Kidney capillary endothelial cell (primary cell): ENCODE results near the gene CFAP45.
"Not testable (repeated sequence)": the region's sequence is repeated elsewhere in the genome, so short reads cannot be mapped to it uniquely, and the experiment has no call there.

ENCODE experiments used
- DNase-seq: peaks from one replicate; pipeline ENCODE4 v3.0.0-alpha.2; 2018; ENCODE audit warnings: low spot score

The CFAP45 gene

DNA sequence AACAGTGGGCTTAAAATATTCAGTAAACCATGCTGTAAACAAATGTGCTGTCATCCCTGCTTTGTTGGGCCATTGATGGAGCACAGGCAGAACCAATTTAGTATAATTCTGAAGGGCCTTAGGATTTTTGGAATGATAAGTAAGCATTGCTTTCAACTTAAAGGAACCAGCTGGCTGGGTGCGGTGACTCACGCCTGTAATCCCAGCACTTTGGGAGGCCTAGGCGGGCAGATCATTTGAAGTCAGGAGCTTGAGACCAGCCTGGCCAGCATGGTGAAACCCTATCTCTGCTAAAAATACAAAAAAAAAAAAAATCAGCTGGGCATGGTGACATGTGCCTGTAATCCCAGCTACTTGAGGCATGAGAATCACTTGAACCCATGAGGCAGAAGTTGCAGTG, 4.1 kb upstream of the CFAP45 start:
- not testable (repeated sequence) for DNase-seq

DNA sequence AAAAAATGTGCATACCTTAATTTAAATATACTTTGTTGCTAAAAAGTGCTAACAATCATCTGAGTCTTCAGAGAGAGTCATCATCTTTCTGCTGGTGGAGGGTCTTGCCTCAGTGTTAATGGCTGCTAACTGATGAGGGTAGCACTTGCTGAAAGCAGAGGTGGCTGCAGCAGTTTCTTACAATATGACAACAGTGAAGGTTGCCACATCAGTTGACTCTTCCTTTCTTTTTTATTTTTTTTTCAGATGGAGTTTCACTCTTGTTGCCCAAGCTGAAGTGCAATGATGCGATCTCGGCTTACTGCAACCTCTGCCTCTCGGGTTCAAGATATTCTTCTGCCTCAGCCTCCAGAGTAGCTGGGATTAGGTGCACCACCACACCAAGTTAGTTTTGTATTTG, 2.6 kb upstream of the CFAP45 start:
- no peak for DNase-seq

DNA sequence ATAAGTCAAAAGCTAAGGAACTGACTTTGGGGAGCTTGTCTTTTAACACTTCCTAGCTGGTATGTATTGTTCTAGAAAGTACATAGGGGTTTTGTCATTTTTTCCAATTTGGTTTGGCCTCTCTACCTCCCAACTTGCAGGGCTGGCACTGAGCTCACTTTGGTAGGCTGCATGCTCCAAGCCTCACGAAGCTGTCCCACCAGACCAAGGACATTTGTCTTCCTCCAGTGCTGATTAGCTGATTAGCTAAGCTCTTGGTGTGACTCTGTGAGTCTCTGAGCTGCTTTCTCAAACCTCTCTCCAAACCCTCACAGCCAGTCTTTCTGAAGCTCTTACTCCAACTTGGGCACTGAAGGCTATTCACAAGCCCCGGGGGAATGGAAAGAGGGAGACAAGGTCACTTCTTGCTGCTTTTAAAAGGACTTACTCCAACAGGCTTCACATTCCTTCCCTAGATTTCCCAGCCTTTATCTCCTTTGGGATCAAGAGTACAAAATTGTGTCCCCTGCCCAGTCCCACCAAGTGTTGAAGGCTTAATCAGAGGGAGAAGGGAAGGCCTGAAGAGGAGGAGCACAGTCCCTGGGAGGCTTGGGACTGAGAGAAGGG, 893 bp upstream of the CFAP45 start:
- DNase-seq = no peak

DNA sequence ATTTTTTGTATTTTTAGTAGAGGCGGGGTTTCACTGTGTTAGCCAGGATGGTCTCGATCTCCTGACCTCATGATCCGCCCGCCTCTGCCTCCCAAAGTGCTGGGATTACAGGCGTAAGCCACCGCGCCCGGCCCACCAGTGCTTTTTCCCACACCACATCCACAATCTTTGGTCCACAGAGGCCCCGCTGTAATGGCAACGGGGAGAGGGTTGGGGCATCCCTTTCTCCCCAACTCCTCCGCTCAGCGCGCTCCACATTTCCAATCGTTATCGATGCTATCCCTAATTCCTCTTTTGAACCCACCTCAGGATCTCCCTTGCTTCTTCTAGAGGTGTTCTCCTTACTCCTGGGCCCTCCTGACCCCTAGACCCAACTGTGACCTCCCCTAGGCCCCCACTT, 331 bp downstream of the CFAP45 start:
- not testable (repeated sequence) for DNase-seq

GRCh38 chr1:159898527-159898926, 1.4 kb downstream of the CFAP45 start:
- no peak for DNase-seq

DNA sequence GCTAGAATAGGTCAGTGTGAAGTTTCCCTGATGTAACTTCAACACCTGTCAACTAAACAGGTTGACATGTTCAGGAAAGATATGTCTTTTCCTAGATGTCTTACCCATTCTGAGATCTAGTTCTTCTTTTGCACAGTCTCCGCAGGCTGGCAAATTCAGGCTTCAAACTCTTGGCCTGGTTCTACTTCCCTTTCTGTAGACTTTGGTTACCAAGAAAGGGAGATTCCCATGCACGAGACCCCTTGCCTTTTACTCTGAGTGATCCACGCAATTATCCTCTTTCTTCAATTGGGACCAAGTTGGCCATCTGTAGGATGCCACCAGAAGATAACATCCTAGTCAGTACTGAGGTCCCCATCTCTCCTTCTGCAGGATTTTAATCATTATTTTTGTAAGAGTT, 2.0 kb downstream of the CFAP45 start:
- no peak for DNase-seq

GRCh38 chr1:159896546-159896930, 3.4 kb downstream of the CFAP45 start:
- no peak for DNase-seq

DNA sequence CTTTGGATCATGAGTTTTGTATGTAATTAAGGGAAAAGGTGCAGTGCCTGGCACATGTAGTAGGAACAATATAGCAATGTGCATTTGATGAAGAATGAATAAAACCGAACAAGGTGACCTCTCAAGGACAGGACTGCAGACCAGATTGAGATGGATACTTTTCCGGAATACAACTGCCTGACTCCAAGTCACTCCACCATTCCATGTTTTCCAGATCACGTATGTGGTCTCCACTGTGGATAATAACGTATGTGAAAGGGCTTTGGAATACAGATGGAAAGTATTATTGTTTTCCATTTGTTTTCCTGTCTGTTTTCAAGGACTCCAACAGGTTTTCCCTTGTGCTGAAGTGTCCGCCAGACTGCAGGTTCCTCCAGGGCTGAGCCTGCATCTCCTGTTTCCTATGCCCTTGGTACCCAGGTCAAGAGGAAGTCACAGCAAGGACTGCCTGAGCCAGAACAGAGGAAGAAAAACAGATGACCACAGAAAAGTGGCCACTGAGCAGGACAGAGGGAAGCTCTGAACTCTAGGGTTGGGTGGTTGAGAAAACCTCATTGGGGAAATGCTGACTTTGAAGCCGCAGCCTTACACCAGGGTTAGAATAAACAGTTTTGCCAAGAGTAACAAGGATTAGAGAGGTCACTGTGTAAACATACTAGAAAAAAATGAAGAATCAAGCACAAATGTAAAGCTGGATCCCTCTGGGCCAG, 4.0 kb downstream of the CFAP45 start:
- no peak for DNase-seq

DNA sequence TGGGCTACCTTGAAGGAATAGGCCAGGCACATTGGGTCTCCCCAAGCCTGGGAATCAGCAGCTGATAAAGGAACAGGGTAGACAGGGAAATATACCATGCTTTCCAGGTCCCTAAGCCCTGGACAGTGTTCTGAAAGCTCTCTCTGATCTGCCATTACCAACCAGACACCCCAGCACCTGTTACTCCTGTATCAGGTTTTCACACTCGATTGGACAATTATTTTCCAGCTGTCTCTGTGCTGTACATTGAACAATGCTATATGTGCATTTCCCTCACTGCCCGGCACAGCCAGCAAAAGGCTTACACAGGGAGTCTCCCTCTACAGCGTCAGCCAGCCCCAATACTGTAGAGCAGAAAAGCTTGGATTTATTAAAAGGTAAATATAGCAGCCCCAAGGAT, 4.7 kb downstream of the CFAP45 start:
- no peak for DNase-seq

DNA sequence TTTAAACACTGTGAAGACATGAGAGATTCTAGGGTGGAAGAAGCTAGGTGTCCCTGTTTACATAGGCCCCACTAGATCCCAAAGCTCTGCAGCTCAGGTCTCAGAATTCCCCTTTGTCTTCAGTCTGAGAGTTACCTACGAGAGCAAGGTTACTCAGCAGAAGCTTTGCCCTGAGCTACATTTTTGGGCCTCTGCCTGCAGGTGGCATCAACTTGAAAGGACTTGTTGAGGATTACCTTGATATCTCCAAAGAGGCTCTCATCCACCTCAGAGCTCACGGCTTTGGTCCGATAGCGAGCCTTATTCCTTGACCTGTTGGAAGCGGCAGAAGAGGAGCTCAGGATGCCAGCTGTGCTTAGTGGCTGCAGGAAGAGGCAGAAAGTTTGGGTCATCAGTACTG, 7.0 kb downstream of the CFAP45 start:
- no peak for DNase-seq

- peak; percentile 90 for DNase-seq
Measured at GRCh38 chr1:159891275-159892157, 8.4 kb downstream of the CFAP45 start.

- DNase-seq = peak; percentile 56
Measured at GRCh38 chr1:159890390-159890789, 9.6 kb downstream of the CFAP45 start.

- peak; percentile 94 for DNase-seq
Measured at GRCh38 chr1:159889821-159890252, 10.1 kb downstream of the CFAP45 start.

GRCh38 chr1:159889202-159889601, 10.8 kb downstream of the CFAP45 start:
- DNase-seq = no peak

- DNase-seq = no peak
Measured at GRCh38 chr1:159884296-159884695, 15.7 kb downstream of the CFAP45 start.

DNA sequence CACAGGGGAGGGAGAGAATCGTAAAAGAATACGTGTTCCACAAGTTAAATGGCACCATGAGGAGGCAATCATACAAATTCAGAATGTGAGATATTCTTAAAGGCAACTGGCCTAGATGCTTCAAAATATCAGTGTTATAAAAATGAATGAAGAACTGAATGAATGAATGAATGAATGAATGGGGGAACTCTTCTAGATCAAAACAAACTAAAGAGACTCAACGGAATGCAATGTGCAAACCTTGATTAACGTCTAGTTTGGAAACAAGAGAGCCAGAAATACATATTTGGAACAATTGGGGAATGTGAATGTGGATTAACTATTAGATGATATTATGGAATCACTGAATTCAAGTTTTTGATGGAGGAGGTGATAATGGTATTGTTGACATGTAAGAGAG, 16.8 kb downstream of the CFAP45 start:
- no peak for DNase-seq

- peak; percentile 69 for DNase-seq
Measured at GRCh38 chr1:159882527-159882862, 17.5 kb downstream of the CFAP45 start.

DNA sequence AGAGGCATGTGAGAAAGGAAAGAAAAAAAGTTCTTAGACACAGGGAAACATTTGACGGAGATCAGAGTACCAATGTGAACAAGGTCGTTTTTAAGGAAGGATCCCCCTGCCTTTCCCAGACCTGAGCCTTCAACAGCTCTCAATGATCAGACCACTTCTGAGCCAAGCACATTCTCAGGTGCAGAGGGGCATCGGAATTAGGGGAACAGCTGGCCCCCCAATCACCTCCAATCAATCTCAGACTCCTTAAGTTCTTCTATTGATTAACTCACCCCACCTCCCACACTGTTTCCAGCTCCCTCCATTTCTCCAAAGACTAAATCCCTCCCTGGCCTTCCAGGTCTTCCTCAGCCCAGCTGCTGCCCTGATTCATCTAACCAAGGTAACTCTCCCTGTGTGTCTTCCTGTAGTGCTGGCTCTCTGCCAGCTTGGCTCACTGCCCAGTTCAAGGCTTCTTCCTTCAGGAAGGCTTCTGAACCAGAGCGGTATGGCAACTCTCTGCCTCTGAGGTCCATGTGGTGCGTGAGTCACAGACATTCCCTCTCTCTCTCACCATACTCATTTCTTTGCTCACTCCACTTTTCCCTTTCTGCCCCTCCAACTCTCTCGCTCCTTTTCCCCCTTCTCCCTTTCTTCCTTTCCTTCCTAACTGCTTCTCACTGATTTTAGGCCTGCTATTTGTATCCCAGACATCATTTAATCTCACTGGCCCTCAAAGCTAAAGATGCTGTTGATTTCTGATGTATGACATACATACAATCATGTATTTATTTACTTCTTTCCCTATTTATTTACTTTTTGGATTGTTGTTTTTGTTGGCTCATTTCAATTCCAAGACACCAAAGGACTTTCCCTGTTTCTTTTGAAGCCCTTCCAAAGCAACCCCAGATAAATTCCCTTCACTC, 18.1 kb downstream of the CFAP45 start:
- peak; percentile 95 for DNase-seq

- DNase-seq = no peak
Measured at GRCh38 chr1:159880430-159880829, 19.5 kb downstream of the CFAP45 start.

DNA sequence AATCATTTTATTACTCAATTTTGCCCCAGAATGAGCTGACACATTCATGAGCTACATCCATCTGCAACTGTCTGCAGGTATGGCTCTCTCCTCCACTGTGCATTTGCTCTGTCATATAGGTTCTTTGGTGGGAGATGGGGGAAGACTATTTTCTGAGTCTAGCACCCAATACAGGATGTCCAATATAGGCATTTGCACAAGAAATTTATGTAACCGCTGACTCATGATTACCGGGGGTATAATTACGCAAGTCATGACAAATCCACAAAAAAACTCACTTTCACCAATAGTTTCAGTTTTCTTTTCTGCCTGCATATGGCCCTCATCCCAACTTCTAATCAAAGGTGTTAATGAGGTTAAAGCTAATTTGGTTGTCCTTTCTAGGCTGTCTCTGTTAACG, 20.0 kb downstream of the CFAP45 start:
- DNase-seq = no peak

GRCh38 chr1:159879136-159879535, 20.8 kb downstream of the CFAP45 start:
- no peak for DNase-seq
